HCT116 (cell line): ENCODE measurements around the gene ELP6. TPM values are rescaled to one million over a fixed set of nuclear protein-coding genes. Genes with fewer than 3 reads are reported as not detected.
A peak's percentile ranks its signal among the peaks of the same experiment; 100 is the strongest.

Experiments used
- ATAC-seq: fragments of 200-7000 bp; cut with Tn5 transposase; 2 replicates; pipeline ENCODE4 v1.9.1; 2020; ENCODE audit warnings: mild to moderate bottlenecking, moderate library complexity
- Bru-seq: library from RNA; stranded (reverse); fragments of 400-500 nt; gene quantifications from one replicate; lab custom pipeline; 2021; lab: Mats Ljungman, UMichigan
- BruChase-seq, 2 experiments: library from RNA; stranded (reverse); fragments of 400-500 nt; gene quantifications; one replicate each; lab custom pipeline; 2021; lab: Mats Ljungman, UMichigan
- BruUV-seq: library from RNA; stranded (reverse); fragments of 400-500 nt; replicated peaks from 2 replicates; lab custom pipeline; 2021; lab: Mats Ljungman, UMichigan
- CTCF ChIA-PET: fragments of 300-600 bp; sonication (Branson Sonifier 250); formaldehyde crosslinking; loops from one replicate; lab custom pipeline; 2021; ENCODE audit warnings: antibody characterized with exemption; lab: Charles Lee
- POLR2A ChIA-PET: fragments of 300-600, 350-600 bp; sonication (Branson Sonifier 250); formaldehyde crosslinking; loops from one replicate; lab custom pipeline; 2021; ENCODE audit warnings: antibody characterized with exemption; lab: Charles Lee
- RAD21 ChIA-PET, 2 experiments: fragments of 300-600 bp; sonication (Branson Sonifier 250); formaldehyde crosslinking; loops; one replicate each; lab custom pipeline; 2023; ENCODE audit warnings: low total read pairs in 2 of 2; ENCODE audit not compliant: uncharacterized antibody in 2 of 2, unreplicated experiment in 2 of 2, low non-redundant PET in 1 of 2; lab: Charles Lee
- DNase-seq: peaks from one replicate; pipeline ENCODE4 v3.0.0-alpha.2; 2010; ENCODE audit warnings: low read depth, low spot score
- H2AFZ ChIP-seq: fragments of 200-600 bp; shearing (Covaris generic), sonication (generic); 2 replicates; pipeline ENCODE4 v1.6.1; 2017; ENCODE audit warnings: low read depth, mixed run types, mixed read lengths, antibody characterized with exemption, low read length; ENCODE audit not compliant: poor library complexity, severe bottlenecking
- H3K27ac ChIP-seq: 2 replicates; pipeline ENCODE4 v1.5.1; 2012; ENCODE audit warnings: low read depth, low read length
- H3K27me3 ChIP-seq: fragments of 200-600 bp; sonication (generic); 2 replicates; pipeline ENCODE4 v1.6.1; 2016; ENCODE audit warnings: mixed run types, low read length, mixed read lengths; ENCODE audit not compliant: insufficient read depth
- H3K36me3 ChIP-seq, 2 experiments: fragments of 200-500 bp in 1 of 2; fragments of 200-600 bp in 1 of 2; sonication (Bioruptor generic) in 1 of 2; sonication (generic) in 1 of 2; 2 replicates each; pipeline versions ENCODE4 v1.5.1 to v1.6.1; 2014 to 2016; ENCODE audit warnings: low read length in 2 of 2, inconsistent platforms in 1 of 2, mixed read lengths in 1 of 2, mixed run types in 1 of 2; ENCODE audit not compliant: insufficient read depth in 2 of 2, control insufficient read depth in 1 of 2
- H3K4me1 ChIP-seq, 2 experiments: fragments of 200-600 bp in 1 of 2; sonication (generic) in 1 of 2; 2 replicates each; pipeline versions ENCODE4 v1.5.1 to v1.6.1; 2012 to 2017; ENCODE audit warnings: low read length in 2 of 2, inconsistent platforms in 1 of 2, mild to moderate bottlenecking in 1 of 2, mixed read lengths in 1 of 2, mixed run types in 1 of 2, moderate library complexity in 1 of 2; ENCODE audit not compliant: insufficient read depth in 2 of 2, control insufficient read depth in 1 of 2
- H3K4me2 ChIP-seq: fragments of 200-600 bp; sonication (generic); 2 replicates; pipeline ENCODE4 v1.6.1; 2017; ENCODE audit warnings: mixed run types, low read length, mixed read lengths
- H3K4me3 ChIP-seq, 2 experiments: fragments of 200-600 bp in 1 of 2; sonication (generic) in 1 of 2; replicated peaks in 1 of 2; 2 replicates each; pipeline ENCODE4 v1.5.1; 2011 to 2016; ENCODE audit warnings: low read length in 2 of 2, control low read depth in 1 of 2, low read depth in 1 of 2, mild to moderate bottlenecking in 1 of 2, mixed read lengths in 1 of 2, mixed run types in 1 of 2
- H3K79me2 ChIP-seq: fragments of 200-600 bp; sonication (generic); 2 replicates; pipeline ENCODE4 v1.6.1; 2017; ENCODE audit warnings: mild to moderate bottlenecking, mixed run types, low read length, moderate library complexity, mixed read lengths; ENCODE audit not compliant: insufficient read depth
- H3K9ac ChIP-seq: fragments of 200-600 bp; sonication (generic); 2 replicates; pipeline ENCODE4 v1.6.1; 2016; ENCODE audit warnings: low read length, mixed read lengths
- H3K9me2 ChIP-seq: fragments of 200-600 bp; sonication (generic), shearing (Covaris generic); 2 replicates; pipeline ENCODE4 v1.6.1; 2017; ENCODE audit warnings: mixed run types, mild to moderate bottlenecking, moderate library complexity; ENCODE audit not compliant: insufficient read depth
- H3K9me3 ChIP-seq, 2 experiments: fragments of 200-500 bp in 1 of 2; fragments of 200-600 bp in 1 of 2; sonication (Bioruptor generic) in 1 of 2; sonication (generic) in 1 of 2; 2 replicates each; pipeline ENCODE4 v1.6.1; 2014 to 2017; ENCODE audit warnings: low read length in 2 of 2, mixed read lengths in 2 of 2, inconsistent platforms in 1 of 2, low read depth in 1 of 2, mild to moderate bottlenecking in 1 of 2, mixed run types in 1 of 2, moderate library complexity in 1 of 2; ENCODE audit not compliant: control insufficient read depth in 1 of 2, insufficient read depth in 1 of 2
- H4K20me1 ChIP-seq: fragments of 200-600 bp; sonication (generic), shearing (Covaris generic); 2 replicates; pipeline ENCODE4 v1.6.1; 2017; ENCODE audit warnings: mixed run types, mild to moderate bottlenecking, moderate library complexity; ENCODE audit not compliant: insufficient read depth
- CEBPB ChIP-seq: IDR thresholded peaks from 2 replicates; pipeline ENCODE4 v1.6.1; 2012; ENCODE audit warnings: low read depth
- EGR1 ChIP-seq: IDR thresholded peaks from 2 replicates; pipeline ENCODE4 v1.6.1; 2012; ENCODE audit warnings: low read depth
- ELF1 ChIP-seq: IDR thresholded peaks from 2 replicates; pipeline ENCODE4 v1.6.1; 2012; ENCODE audit warnings: low read depth, borderline replicate concordance
- EZH2 ChIP-seq: fragments of 200-600 bp; sonication (generic); IDR thresholded peaks from 2 replicates; pipeline ENCODE4 v1.6.1; 2017; ENCODE audit warnings: antibody characterized with exemption, mixed run types
- EZH2phosphoT487 ChIP-seq: fragments of 200-600 bp; IDR thresholded peaks from 2 replicates; pipeline ENCODE4 v1.6.1; 2018; ENCODE audit warnings: antibody characterized with exemption, borderline replicate concordance
- JUND ChIP-seq: IDR thresholded peaks from 2 replicates; pipeline ENCODE4 v1.6.1; 2012
- POLR2A ChIP-seq: IDR thresholded peaks from 2 replicates; pipeline ENCODE4 v1.7.0; 2011; ENCODE audit warnings: borderline replicate concordance; ENCODE audit not compliant: insufficient read depth, insufficient read length; ENCODE audit errors: extremely low read depth
- POLR2AphosphoS5 ChIP-seq: IDR thresholded peaks from 2 replicates; pipeline ENCODE4 v1.6.1; 2011; ENCODE audit warnings: mild to moderate bottlenecking, low read depth, low read length, moderate library complexity
- RAD21 ChIP-seq: IDR thresholded peaks from 2 replicates; pipeline ENCODE4 v1.6.1; 2012; ENCODE audit warnings: low read depth, mild to moderate bottlenecking
- SP1 ChIP-seq: IDR thresholded peaks from 2 replicates; pipeline ENCODE4 v1.6.1; 2012; ENCODE audit warnings: low read depth
- TCF7L2 ChIP-seq: IDR thresholded peaks from 2 replicates; pipeline ENCODE4 v1.7.0; 2011; ENCODE audit warnings: borderline replicate concordance, inconsistent platforms; ENCODE audit not compliant: insufficient read depth, insufficient read length; ENCODE audit errors: extremely low read depth
- YY1 ChIP-seq: IDR thresholded peaks from 2 replicates; pipeline ENCODE4 v1.6.1; 2011; ENCODE audit warnings: low read length, low read depth, moderate library complexity, mild to moderate bottlenecking; ENCODE audit not compliant: insufficient replicate concordance; ENCODE audit errors: extremely low read depth
- ZFX ChIP-seq: fragments of 450-650 bp; IDR thresholded peaks from 2 replicates; pipeline ENCODE4 v1.6.1; 2017
- ZNF274 ChIP-seq: fragments of 200-500 bp; sonication (Bioruptor generic); IDR thresholded peaks from 2 replicates; pipeline ENCODE4 v1.6.1; 2014; ENCODE audit warnings: mild to moderate bottlenecking, low read depth, low read length, inconsistent platforms
- intact Hi-C: fragments of 100-400 bp; cut with micrococcal nuclease; formaldehyde crosslinking; loops from 2 replicates; pipeline ENCODE4 v1.10.0; 2022
- long read RNA-seq: library from polyadenylated mRNA; unstranded; transcript quantifications from one replicate; pipeline ENCODE4 v2.0.0, GENCODE V29; 2021; ENCODE audit not compliant: unreplicated experiment
- polyA plus RNA-seq: library from polyadenylated mRNA; unstranded; fragments of >200 nt; gene quantifications from 2 replicates; pipeline ENCODE4 v1.2.1, GENCODE V29; 2012; ENCODE audit warnings: missing spikeins
- total RNA-seq: library from RNA; stranded (reverse); gene quantifications from one replicate; pipeline ENCODE4 v1.2.1, GENCODE V29; 2021; ENCODE audit not compliant: unreplicated experiment
- TF ChIP-seq, protein P1 (sequence below), 3 experiments: fragments of 200-600 bp in 1 of 3; sonication (generic) in 1 of 3; IDR thresholded peaks in 2 of 3; conservative IDR thresholded peaks in 1 of 3; 2 replicates each; pipeline ENCODE4 v1.5.1; 2012 to 2017; ENCODE audit warnings: low read depth in 2 of 3, low read length in 2 of 3, antibody characterized with exemption in 1 of 3, borderline replicate concordance in 1 of 3, control low read depth in 1 of 3, mild to moderate bottlenecking in 1 of 3, mixed read lengths in 1 of 3, mixed run types in 1 of 3, moderate library complexity in 1 of 3; ENCODE audit not compliant: insufficient read depth in 1 of 3
- TF ChIP-seq, protein P2 (sequence below): IDR thresholded peaks from 2 replicates; pipeline ENCODE4 v1.6.1; 2012
- TF ChIP-seq, protein P3 (sequence below): IDR thresholded peaks from 2 replicates; pipeline ENCODE4 v1.6.1; 2011; ENCODE audit warnings: mild to moderate bottlenecking, low read length, moderate library complexity; ENCODE audit not compliant: insufficient replicate concordance; ENCODE audit errors: extremely low read depth
- TF ChIP-seq, protein P4 (sequence below): IDR thresholded peaks from 2 replicates; pipeline ENCODE4 v1.6.1; 2012

The ELP6 gene, protein sequence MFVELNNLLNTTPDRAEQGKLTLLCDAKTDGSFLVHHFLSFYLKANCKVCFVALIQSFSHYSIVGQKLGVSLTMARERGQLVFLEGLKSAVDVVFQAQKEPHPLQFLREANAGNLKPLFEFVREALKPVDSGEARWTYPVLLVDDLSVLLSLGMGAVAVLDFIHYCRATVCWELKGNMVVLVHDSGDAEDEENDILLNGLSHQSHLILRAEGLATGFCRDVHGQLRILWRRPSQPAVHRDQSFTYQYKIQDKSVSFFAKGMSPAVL
- total RNA-seq, result 38.8 TPM
- polyA plus RNA-seq, result 31.1 and 36.3 TPM in 2 replicates
- percentile 77 among the genes with signal in this experiment for Bru-seq, nascent RNA
- BruChase-seq, experiment 1, labeled RNA remaining after a 6-hour chase, result percentile 63 among the genes with signal in this experiment
- BruChase-seq, experiment 2, labeled RNA remaining after a 2-hour chase, result percentile 79 among the genes with signal in this experiment
- long read RNA-seq, transcript ELP6-201 (7 exons, 1,401 nt), result major isoform, 25 of 55 reads
- long read RNA-seq, partial matches to known transcripts, result 6 of 55 reads
- long read RNA-seq, other reads (novel, unspliced or antisense), result 23 of 55 reads

DNA sequence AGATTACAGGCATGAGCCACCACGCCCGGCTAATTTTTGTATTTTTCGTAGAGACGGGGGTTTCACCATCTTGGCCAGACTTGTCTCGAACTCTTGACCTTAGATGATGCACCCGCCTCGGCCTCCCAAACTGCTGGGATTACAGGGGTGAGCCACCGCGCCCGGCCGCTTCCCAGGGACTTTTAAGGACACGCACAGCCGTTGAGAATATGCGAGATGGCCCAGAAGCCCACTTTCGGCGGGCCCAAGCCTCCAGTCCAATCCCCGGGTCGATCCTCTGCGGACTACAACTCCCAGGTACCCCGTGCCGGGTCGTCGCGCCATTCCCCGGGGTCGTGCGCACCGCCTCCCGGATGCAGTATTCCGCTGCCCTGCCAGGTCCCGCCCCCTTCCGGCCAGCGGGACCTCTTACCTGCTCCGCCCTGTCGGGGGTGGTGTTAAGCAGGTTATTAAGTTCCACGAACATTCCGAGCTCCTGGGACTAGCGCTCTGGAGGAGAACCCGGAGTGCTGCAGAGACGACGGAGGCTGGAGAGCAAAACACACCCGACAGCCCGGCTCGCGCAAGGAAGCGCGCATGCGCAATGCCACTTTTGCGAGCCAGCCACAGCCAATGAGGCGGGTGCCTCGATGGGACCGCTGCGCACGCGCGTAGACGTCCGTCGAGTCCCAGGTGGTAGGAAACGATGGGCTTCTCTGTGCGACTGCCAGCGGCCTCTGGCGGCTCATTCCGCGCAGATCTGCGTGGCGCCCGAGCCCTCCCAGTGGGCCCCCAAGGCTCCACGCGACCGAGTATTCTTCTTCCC, at the start of gene ELP6:
ELP6 (minus strand) TSS at position 588 of the 805 bp plus-strand sequence; CDS start at position 466, 122 bp downstream.
- BruUV-seq, result TSS peak; percentile 95
- CTCF ChIA-PET, result no interaction called here
- intact Hi-C loops, result loop anchor here (1.0 to 2.0 kb wide), 2 partner anchors 39 to 92 kb away; partner anchors contain the start of gene SCAP

More for the DNA sequence above, at the start of gene ELP6:
- H3K27ac ChIP-seq, result peak within 1 kb of the TSS; percentile 86
- peaks cover 11 to 19% of the 10 kb centered on the region in 2 experiments for H3K36me3 ChIP-seq
- no peaks in the 10 kb centered on the region for H3K9me2 ChIP-seq
- H3K27me3 ChIP-seq, result no peaks in the 10 kb centered on the region
- H3K79me2 ChIP-seq, result peaks cover 29% of the 10 kb centered on the region
- peak within 1 kb of the TSS; percentile 87 for H3K4me2 ChIP-seq
- H3K9me3 ChIP-seq, result no peaks in the 10 kb centered on the region
- H4K20me1 ChIP-seq, result no peaks in the 10 kb centered on the region
- ChIA-PET RAD21 (interaction anchor here in 1 of 2 experiments (0.6 kb wide), 1 partner anchor 312 kb away, joined by 3 read pairs; no protein-coding TSS in a partner anchor), POLR2A (interaction anchor here (0.5 kb wide), 1 partner anchor 14 kb away, joined by 3 read pairs; no protein-coding TSS in a partner anchor)
- H3K9ac ChIP-seq, result peak within 1 kb of the TSS; percentile 92
- peak; percentile 95 for ATAC-seq
- TF ChIP-seq EZH2phosphoT487, result no peak
- TF ChIP-seq, protein P1, sequence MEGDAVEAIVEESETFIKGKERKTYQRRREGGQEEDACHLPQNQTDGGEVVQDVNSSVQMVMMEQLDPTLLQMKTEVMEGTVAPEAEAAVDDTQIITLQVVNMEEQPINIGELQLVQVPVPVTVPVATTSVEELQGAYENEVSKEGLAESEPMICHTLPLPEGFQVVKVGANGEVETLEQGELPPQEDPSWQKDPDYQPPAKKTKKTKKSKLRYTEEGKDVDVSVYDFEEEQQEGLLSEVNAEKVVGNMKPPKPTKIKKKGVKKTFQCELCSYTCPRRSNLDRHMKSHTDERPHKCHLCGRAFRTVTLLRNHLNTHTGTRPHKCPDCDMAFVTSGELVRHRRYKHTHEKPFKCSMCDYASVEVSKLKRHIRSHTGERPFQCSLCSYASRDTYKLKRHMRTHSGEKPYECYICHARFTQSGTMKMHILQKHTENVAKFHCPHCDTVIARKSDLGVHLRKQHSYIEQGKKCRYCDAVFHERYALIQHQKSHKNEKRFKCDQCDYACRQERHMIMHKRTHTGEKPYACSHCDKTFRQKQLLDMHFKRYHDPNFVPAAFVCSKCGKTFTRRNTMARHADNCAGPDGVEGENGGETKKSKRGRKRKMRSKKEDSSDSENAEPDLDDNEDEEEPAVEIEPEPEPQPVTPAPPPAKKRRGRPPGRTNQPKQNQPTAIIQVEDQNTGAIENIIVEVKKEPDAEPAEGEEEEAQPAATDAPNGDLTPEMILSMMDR (IDR thresholded peaks at IDR 0.05 in 2 of 3, conservative IDR thresholded peaks at IDR 0.05 in 1 of 3; ENCODE audit: borderline replicate concordance in 1 of 3, insufficient read depth in 1 of 3, low read depth in 2 of 3, low read length in 2 of 3), result peak; percentile 40 to 60 (median 44); a peak in 5 of 6 replicates
- no peak for TF ChIP-seq TCF7L2
- TF ChIP-seq EZH2, result no peak
- TF ChIP-seq, protein P2, sequence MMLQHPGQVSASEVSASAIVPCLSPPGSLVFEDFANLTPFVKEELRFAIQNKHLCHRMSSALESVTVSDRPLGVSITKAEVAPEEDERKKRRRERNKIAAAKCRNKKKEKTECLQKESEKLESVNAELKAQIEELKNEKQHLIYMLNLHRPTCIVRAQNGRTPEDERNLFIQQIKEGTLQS, result no peak
- TF ChIP-seq YY1, result peak; percentile 88
- peak; percentile 50 for TF ChIP-seq RAD21
- TF ChIP-seq POLR2AphosphoS5, result peak; percentile 86
- TF ChIP-seq, protein P3, sequence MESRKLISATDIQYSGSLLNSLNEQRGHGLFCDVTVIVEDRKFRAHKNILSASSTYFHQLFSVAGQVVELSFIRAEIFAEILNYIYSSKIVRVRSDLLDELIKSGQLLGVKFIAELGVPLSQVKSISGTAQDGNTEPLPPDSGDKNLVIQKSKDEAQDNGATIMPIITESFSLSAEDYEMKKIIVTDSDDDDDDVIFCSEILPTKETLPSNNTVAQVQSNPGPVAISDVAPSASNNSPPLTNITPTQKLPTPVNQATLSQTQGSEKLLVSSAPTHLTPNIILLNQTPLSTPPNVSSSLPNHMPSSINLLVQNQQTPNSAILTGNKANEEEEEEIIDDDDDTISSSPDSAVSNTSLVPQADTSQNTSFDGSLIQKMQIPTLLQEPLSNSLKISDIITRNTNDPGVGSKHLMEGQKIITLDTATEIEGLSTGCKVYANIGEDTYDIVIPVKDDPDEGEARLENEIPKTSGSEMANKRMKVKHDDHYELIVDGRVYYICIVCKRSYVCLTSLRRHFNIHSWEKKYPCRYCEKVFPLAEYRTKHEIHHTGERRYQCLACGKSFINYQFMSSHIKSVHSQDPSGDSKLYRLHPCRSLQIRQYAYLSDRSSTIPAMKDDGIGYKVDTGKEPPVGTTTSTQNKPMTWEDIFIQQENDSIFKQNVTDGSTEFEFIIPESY, result no peak
- TF ChIP-seq, protein P4, sequence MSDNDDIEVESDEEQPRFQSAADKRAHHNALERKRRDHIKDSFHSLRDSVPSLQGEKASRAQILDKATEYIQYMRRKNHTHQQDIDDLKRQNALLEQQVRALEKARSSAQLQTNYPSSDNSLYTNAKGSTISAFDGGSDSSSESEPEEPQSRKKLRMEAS, result peak; percentile 75; the same call in 1 of the 2 replicates
- peak; percentile 81 for TF ChIP-seq SP1
- no peak for TF ChIP-seq CEBPB
- no peak; the same call in 1 of the 2 replicates for TF ChIP-seq ELF1
- peak; percentile 57 for TF ChIP-seq POLR2A
- no peak for TF ChIP-seq ZNF274
- peak; percentile 43; the same call in 1 of the 2 replicates for TF ChIP-seq ZFX
- TF ChIP-seq EGR1, result peak; percentile 66
- TF ChIP-seq JUND, result no peak
- DNase-seq, result peak; percentile 92
- peak within 1 kb of the TSS; percentile 84 to 94 for H3K4me3 ChIP-seq
- peak within 1 kb of the TSS; percentile 60 for H2AFZ ChIP-seq
- H3K4me1 ChIP-seq, result peaks cover 2 to 20% of the 10 kb centered on the region in 2 experiments; a peak in 3 of 4 replicates
